ENCODE results near the gene REEP3.

Gene REEP3

DNA sequence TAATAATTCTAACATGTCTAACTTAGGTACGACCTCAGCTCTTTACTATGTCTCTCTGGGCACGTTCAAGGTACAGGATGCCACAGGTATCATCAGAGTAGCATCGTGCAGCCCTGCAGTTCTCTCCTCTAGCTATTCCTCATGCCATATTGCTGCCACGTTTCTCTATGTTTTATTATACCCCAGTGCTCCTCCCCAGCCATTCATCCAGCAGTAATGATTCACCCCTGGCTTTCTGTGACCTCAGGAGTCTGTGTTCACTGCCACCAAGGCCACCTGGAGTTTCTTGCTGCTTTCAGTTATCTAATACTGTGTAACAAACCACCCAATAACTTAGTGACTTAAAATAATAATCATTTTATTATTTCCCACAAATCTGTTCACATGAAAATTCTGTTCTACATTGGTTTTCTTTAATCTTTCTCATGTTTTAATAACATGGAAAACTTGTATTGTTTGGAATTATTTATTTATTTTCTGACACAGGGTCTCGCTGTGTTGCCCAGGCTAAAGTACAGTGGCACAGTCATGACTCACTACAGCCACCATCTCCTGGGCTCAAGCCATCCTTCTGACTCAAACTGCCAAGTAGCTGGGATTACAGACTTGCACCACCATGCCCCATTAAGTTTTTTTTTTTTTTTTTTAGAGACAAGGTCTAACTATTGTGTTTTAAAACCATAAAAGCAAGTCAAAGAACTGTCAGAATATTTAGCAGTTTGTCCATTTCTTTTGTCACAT lies 21.8 kb downstream of the REEP3 start:
- in situ Hi-C loops (cut with HindIII; ENCODE audit: low sequenced_read_pairs): no loop called here
- no peak for DNase-seq (ENCODE audit: low read depth)
- TF ChIP-seq, protein P1, sequence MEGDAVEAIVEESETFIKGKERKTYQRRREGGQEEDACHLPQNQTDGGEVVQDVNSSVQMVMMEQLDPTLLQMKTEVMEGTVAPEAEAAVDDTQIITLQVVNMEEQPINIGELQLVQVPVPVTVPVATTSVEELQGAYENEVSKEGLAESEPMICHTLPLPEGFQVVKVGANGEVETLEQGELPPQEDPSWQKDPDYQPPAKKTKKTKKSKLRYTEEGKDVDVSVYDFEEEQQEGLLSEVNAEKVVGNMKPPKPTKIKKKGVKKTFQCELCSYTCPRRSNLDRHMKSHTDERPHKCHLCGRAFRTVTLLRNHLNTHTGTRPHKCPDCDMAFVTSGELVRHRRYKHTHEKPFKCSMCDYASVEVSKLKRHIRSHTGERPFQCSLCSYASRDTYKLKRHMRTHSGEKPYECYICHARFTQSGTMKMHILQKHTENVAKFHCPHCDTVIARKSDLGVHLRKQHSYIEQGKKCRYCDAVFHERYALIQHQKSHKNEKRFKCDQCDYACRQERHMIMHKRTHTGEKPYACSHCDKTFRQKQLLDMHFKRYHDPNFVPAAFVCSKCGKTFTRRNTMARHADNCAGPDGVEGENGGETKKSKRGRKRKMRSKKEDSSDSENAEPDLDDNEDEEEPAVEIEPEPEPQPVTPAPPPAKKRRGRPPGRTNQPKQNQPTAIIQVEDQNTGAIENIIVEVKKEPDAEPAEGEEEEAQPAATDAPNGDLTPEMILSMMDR (IDR thresholded peaks at IDR 0.05; ENCODE audit: low read depth, low read length, missing control alignments): no peak
- no peak overlapping the region for H3K4me3 ChIP-seq (ENCODE audit: low read depth, low read length)

DNA sequence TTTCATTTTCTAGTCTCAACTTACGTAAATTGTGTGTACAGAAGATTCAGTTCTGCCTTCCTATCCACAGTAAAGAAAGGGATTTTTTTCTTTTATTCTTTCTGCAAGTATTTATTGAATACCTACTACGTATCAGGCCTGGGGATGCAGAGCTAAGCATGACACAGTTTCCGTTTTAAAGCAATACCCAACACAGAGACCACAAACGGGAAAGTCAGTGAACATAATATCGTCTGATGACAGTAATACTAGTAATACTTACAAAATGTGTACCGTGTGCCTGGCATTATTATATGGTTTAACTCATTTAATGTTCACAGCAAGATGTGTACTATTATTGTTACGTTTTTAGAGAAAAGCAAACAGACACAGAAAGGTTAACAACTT lies 22.4 kb downstream of the REEP3 start:
- in situ Hi-C loops (cut with HindIII; ENCODE audit: low sequenced_read_pairs): no loop called here
- no peak for DNase-seq (ENCODE audit: low read depth)
- H3K4me3 ChIP-seq (ENCODE audit: low read depth, low read length): no peak overlapping the region
- TF ChIP-seq, protein P1 (IDR thresholded peaks at IDR 0.05; ENCODE audit: low read depth, low read length, missing control alignments): no peak

DNA sequence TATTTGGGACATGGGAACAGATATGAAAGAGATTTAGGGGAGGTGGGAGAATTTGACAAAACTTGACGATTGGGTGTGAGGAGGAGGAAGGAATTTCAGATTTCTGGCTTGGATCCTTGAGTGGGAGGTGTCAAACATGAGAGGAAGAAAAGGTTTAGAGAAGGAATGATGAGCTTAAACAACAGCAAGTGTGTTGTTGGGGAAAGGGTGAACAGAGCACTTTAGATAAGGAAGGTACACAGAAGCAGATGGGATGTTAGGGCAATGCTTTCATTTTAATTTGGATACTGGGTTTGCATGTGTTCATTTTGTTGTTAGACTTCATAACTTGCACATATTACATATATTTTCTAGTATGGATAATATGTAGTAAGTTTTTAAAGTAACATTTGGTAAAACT lies 23.2 kb downstream of the REEP3 start:
- TF ChIP-seq, protein P1 (IDR thresholded peaks at IDR 0.05; ENCODE audit: low read depth, low read length, missing control alignments): no peak
- H3K4me3 ChIP-seq (ENCODE audit: low read depth, low read length): no peak overlapping the region
- no peak for DNase-seq (ENCODE audit: low read depth)
- in situ Hi-C loops (cut with HindIII; ENCODE audit: low sequenced_read_pairs): no loop called here

DNA sequence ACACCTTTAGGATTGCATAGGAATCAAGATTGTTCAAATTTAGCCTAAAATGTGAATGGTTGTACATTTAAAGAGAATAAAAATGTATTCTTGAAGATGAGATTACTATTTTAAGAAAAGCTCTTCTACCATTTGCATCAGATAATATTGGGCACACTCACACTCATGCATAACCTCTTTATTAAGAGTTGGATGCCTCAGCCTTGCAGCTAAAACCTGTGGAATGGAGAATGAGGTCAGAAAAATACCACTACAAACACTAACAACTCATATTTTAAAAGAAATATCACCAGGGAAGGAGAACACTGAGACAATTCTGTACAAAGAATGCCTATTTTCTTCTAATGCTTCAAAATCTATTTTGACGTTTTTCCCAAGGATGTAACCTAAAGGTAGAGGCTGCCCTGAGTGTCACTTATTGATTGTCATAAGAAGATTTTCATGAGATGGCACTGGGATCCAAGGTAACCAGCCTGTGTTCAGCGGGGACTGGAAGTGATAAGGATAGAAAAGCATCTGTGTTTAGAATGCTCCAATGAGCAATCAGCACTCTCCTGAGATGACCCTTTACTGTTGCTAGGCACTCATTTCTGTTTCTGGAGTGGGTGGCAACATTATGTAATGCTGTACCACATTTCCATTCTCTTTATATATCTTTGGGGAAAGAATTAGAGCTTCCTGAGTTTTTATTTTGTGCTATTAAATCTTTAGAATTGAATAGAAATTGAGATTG lies 26.6 kb downstream of the REEP3 start:
- in situ Hi-C loops (cut with HindIII; ENCODE audit: low sequenced_read_pairs): no loop called here
- no peak overlapping the region for H3K4me3 ChIP-seq (ENCODE audit: low read depth, low read length)
- DNase-seq (ENCODE audit: low read depth): no peak
- TF ChIP-seq, protein P1 (IDR thresholded peaks at IDR 0.05; ENCODE audit: low read depth, low read length, missing control alignments): no peak

DNA sequence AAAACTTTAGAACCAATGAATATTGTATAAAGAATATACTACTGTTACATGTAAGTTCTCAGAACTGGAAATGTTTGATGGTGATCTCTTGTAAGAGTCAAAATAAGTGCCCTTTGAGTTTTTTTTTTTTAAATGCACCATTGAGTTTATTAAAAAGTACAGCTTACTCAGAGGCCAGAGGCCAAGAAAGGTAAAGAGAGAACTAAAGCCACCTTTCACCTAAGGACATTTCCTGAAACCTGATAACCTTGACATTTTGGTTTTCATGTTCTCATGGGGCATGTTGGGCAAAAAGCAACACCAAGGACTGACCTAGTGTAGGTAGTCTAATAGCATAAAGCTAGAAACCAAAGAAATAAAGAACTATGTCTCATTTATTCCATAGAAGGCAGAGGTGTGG lies 27.7 kb downstream of the REEP3 start:
- no peak for DNase-seq (ENCODE audit: low read depth)
- TF ChIP-seq, protein P1 (IDR thresholded peaks at IDR 0.05; ENCODE audit: low read depth, low read length, missing control alignments): no peak
- in situ Hi-C loops (cut with HindIII; ENCODE audit: low sequenced_read_pairs): no loop called here
- H3K4me3 ChIP-seq (ENCODE audit: low read depth, low read length): no peak overlapping the region

DNA sequence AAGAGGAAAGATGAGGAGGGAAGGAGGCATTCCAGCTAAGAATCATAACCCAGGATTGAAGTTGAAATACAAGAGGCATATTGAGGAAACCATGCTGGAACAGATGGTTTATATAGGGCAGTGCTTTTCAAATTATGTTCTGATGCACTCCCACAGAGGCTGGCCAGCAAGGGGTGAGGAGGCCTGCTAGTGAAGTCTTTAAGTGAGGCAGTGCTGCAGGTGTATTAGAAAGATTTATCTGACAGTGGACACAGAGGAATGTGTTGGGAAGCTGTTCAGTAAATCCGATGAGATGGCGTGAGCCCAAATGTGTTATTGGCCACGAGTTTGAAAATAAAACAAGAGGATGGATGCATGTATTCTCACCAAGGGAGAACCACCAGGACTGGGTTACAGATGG lies 28.6 kb downstream of the REEP3 start:
- in situ Hi-C loops (cut with HindIII; ENCODE audit: low sequenced_read_pairs): no loop called here
- no peak overlapping the region for H3K4me3 ChIP-seq (ENCODE audit: low read depth, low read length)
- TF ChIP-seq, protein P1 (IDR thresholded peaks at IDR 0.05; ENCODE audit: low read depth, low read length, missing control alignments): no peak
- DNase-seq (ENCODE audit: low read depth): no peak

Data from astrocyte of the cerebellum (primary cell).